Measurements from ENCODE around the gene MYBPC2.

The MYBPC2 gene

GRCh38 chr19:50410109-50410508, 22.6 kb upstream of the MYBPC2 start:
- DNase-seq = no peak

GRCh38 chr19:50412419-50412818, 20.3 kb upstream of the MYBPC2 start:
- no peak for DNase-seq

- DNase-seq = no peak
Measured at GRCh38 chr19:50413096-50413495, 19.6 kb upstream of the MYBPC2 start.

GRCh38 chr19:50413531-50413930, 19.2 kb upstream of the MYBPC2 start:
- DNase-seq = no peak

GRCh38 chr19:50414864-50415660, 17.6 kb upstream of the MYBPC2 start:
- DNase-seq = peak in 1 of 2 experiments; percentile 29

- DNase-seq = no peak
Measured at GRCh38 chr19:50415661-50416033, 17.0 kb upstream of the MYBPC2 start.

- no peak for DNase-seq
Measured at GRCh38 chr19:50416034-50416977, 16.4 kb upstream of the MYBPC2 start.

GRCh38 chr19:50417111-50418081, 15.3 kb upstream of the MYBPC2 start:
- DNase-seq = no peak

- no peak for DNase-seq
Measured at GRCh38 chr19:50418176-50419021, 14.3 kb upstream of the MYBPC2 start, which contains the start of gene SPIB. Gene SPIB (plus strand): TSS chr19:50418938. CDS start chr19:50418963, 25 bp downstream.

GRCh38 chr19:50419022-50419579, 13.6 kb upstream of the MYBPC2 start:
- DNase-seq = no peak

- no peak for DNase-seq
Measured at GRCh38 chr19:50419580-50420035, 13.1 kb upstream of the MYBPC2 start.

GRCh38 chr19:50420127-50420526, 12.6 kb upstream of the MYBPC2 start:
- DNase-seq = no peak

- DNase-seq = no peak
Measured at GRCh38 chr19:50420808-50421207, 11.9 kb upstream of the MYBPC2 start.

GRCh38 chr19:50422397-50423278, 10.1 kb upstream of the MYBPC2 start:
- no peak for DNase-seq

- DNase-seq = no peak
Measured at GRCh38 chr19:50423279-50424113, 9.2 kb upstream of the MYBPC2 start.

- DNase-seq = no peak
Measured at GRCh38 chr19:50425581-50425980, 7.1 kb upstream of the MYBPC2 start.

GRCh38 chr19:50427318-50427925, 5.3 kb upstream of the MYBPC2 start:
- DNase-seq = no peak

GRCh38 chr19:50427997-50428425, 4.7 kb upstream of the MYBPC2 start:
- no peak for DNase-seq
